ENCODE data around the gene TPMT.

TPMT gene

DNA sequence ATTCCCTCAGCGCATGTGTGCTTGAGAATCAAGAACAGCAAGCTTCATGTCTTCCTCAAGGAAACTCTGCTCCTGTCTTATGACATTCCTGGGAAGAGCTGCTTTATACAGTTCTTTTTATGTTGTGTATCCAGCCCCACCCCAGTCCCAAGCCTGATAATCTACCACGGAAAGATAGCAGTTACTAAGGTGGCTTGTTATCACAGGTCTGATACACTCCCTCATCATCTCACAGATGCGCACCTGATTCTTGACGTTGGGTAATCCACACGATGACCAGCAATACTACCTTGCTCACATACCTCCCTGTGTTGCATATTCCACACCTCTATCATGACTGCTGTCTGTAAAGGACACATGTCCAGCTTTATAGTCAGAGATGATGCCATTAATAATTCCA lies 35.6 kb downstream of the TPMT start:
- Histone ChIP-seq H3K27ac (ENCODE audit: low read depth, low read length) (no peak overlapping the region), H3K9ac (ENCODE audit: low read depth in 1 of 2, low read length in 2 of 2) (no peak overlapping the region), H3K9me3 (ENCODE audit: control insufficient read depth in 1 of 2, low read length in 2 of 2) (no peaks in the 10 kb centered on the region), H3K36me3 (ENCODE audit: control insufficient read depth in 1 of 2, insufficient read depth in 2 of 2, low read length in 2 of 2) (no peaks in the 10 kb centered on the region), H3K4me3 (ENCODE audit: low read depth in 1 of 2, low read length in 2 of 2) (no peak overlapping the region), H3K27me3 (ENCODE audit: control insufficient read depth in 1 of 2, insufficient read depth in 2 of 2, low read length in 2 of 2) (no peaks in the 10 kb centered on the region), H3K4me1 (ENCODE audit: control insufficient read depth in 1 of 2, insufficient read depth in 2 of 2, low read length in 2 of 2) (peaks cover 14 to 28% of the 10 kb centered on the region in 2 donors)

GRCh38 chr6:18118330-18118729 lies 36.5 kb downstream of the TPMT start:
- Histone ChIP-seq H3K36me3 (ENCODE audit: control insufficient read depth in 1 of 2, insufficient read depth in 2 of 2, low read length in 2 of 2) (no peaks in the 10 kb centered on the region), H3K4me1 (ENCODE audit: control insufficient read depth in 1 of 2, insufficient read depth in 2 of 2, low read length in 2 of 2) (peaks cover 14 to 28% of the 10 kb centered on the region in 2 donors), H3K9ac (ENCODE audit: low read depth in 1 of 2, low read length in 2 of 2) (no peak overlapping the region), H3K27me3 (ENCODE audit: control insufficient read depth in 1 of 2, insufficient read depth in 2 of 2, low read length in 2 of 2) (no peaks in the 10 kb centered on the region), H3K27ac (ENCODE audit: low read depth, low read length) (no peak overlapping the region), H3K4me3 (ENCODE audit: low read depth in 1 of 2, low read length in 2 of 2) (no peak overlapping the region), H3K9me3 (ENCODE audit: control insufficient read depth in 1 of 2, low read length in 2 of 2) (no peaks in the 10 kb centered on the region)

DNA sequence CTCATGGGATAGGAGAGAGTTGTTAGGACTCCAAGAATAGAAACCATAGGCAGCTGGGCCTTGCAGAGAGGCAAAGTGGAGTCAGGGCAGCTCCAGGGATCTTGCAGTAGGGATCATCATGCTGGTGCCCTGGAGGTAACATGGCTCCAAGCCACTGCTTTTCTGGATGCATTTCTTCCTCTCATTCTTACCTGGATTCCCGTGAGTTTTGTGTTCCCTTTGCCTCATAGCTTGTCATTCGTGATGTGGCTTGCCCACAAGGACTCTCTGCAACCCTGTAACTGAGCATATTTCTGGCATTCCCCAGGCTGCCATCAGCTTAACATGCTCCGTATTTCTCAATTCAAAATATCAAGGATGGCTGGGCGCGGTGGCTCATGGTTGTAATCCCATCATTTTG lies 37.7 kb downstream of the TPMT start:
- H3K4me3 ChIP-seq (ENCODE audit: low read depth in 1 of 2, low read length in 2 of 2), result no peak overlapping the region
- no peak overlapping the region for H3K27ac ChIP-seq (ENCODE audit: low read depth, low read length)
- H3K27me3 ChIP-seq (ENCODE audit: control insufficient read depth in 1 of 2, insufficient read depth in 2 of 2, low read length in 2 of 2), result no peaks in the 10 kb centered on the region
- no peaks in the 10 kb centered on the region for H3K9me3 ChIP-seq (ENCODE audit: control insufficient read depth in 1 of 2, low read length in 2 of 2)
- H3K4me1 ChIP-seq (ENCODE audit: control insufficient read depth in 1 of 2, insufficient read depth in 2 of 2, low read length in 2 of 2), result peaks cover 12 to 28% of the 10 kb centered on the region in 2 donors
- H3K9ac ChIP-seq (ENCODE audit: low read depth in 1 of 2, low read length in 2 of 2), result no peak overlapping the region
- no peaks in the 10 kb centered on the region for H3K36me3 ChIP-seq (ENCODE audit: control insufficient read depth in 1 of 2, insufficient read depth in 2 of 2, low read length in 2 of 2)

- Histone ChIP-seq H3K9me3 (ENCODE audit: control insufficient read depth in 1 of 2, low read length in 2 of 2) (no peaks in the 10 kb centered on the region), H3K4me1 (ENCODE audit: control insufficient read depth in 1 of 2, insufficient read depth in 2 of 2, low read length in 2 of 2) (peaks cover 5 to 14% of the 10 kb centered on the region in 2 donors), H3K9ac (ENCODE audit: low read depth in 1 of 2, low read length in 2 of 2) (no peak overlapping the region), H3K36me3 (ENCODE audit: control insufficient read depth in 1 of 2, insufficient read depth in 2 of 2, low read length in 2 of 2) (no peaks in the 10 kb centered on the region), H3K4me3 (ENCODE audit: low read depth in 1 of 2, low read length in 2 of 2) (no peak overlapping the region), H3K27me3 (ENCODE audit: control insufficient read depth in 1 of 2, insufficient read depth in 2 of 2, low read length in 2 of 2) (no peaks in the 10 kb centered on the region), H3K27ac (ENCODE audit: low read depth, low read length) (no peak overlapping the region)
These were observed 39.5 kb downstream of the TPMT start for GRCh38 chr6:18115356-18115755.

- no peaks in the 10 kb centered on the region for H3K27me3 ChIP-seq (ENCODE audit: control insufficient read depth in 1 of 2, insufficient read depth in 2 of 2, low read length in 2 of 2)
- no peaks in the 10 kb centered on the region for H3K36me3 ChIP-seq (ENCODE audit: control insufficient read depth in 1 of 2, insufficient read depth in 2 of 2, low read length in 2 of 2)
- peaks cover 0 to 6% of the 10 kb centered on the region in 2 donors for H3K4me1 ChIP-seq (ENCODE audit: control insufficient read depth in 1 of 2, insufficient read depth in 2 of 2, low read length in 2 of 2)
- peaks cover 5 to 7% of the 10 kb centered on the region in 2 donors for H3K9me3 ChIP-seq (ENCODE audit: control insufficient read depth in 1 of 2, low read length in 2 of 2)
- H3K9ac ChIP-seq (ENCODE audit: low read depth in 1 of 2, low read length in 2 of 2), result no peak overlapping the region
- no peak overlapping the region for H3K27ac ChIP-seq (ENCODE audit: low read depth, low read length)
- H3K4me3 ChIP-seq (ENCODE audit: low read depth in 1 of 2, low read length in 2 of 2), result no peak overlapping the region
These were observed 44.7 kb downstream of the TPMT start for GRCh38 chr6:18110162-18110561.

DNA sequence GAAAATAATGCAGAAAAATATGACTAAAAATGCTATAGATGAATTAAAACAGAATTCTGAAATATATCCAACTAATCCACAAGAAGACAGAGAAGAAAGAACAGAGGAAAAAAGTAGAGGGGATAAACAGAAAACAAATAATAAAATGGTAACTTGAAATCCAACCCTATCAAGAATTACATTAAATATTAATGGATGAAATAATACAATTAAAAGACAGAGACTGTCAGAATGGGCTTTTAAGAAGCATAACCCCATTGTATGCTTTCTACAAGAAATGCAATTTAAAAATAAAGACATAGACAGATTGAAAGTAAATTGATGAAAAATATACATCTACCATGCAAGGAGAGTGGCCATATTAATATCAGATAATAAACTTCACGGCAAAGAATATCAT lies 47.8 kb downstream of the TPMT start:
- Histone ChIP-seq H3K27me3 (ENCODE audit: control insufficient read depth in 1 of 2, insufficient read depth in 2 of 2, low read length in 2 of 2) (no peaks in the 10 kb centered on the region), H3K9me3 (ENCODE audit: control insufficient read depth in 1 of 2, low read length in 2 of 2) (peaks cover 5 to 7% of the 10 kb centered on the region in 2 donors), H3K4me3 (ENCODE audit: low read depth in 1 of 2, low read length in 2 of 2) (no peak overlapping the region), H3K9ac (ENCODE audit: low read depth in 1 of 2, low read length in 2 of 2) (no peak overlapping the region), H3K4me1 (ENCODE audit: control insufficient read depth in 1 of 2, insufficient read depth in 2 of 2, low read length in 2 of 2) (no peaks in the 10 kb centered on the region), H3K27ac (ENCODE audit: low read depth, low read length) (no peak overlapping the region), H3K36me3 (ENCODE audit: control insufficient read depth in 1 of 2, insufficient read depth in 2 of 2, low read length in 2 of 2) (no peaks in the 10 kb centered on the region)

GRCh38 chr6:18102783-18103509 lies 51.9 kb downstream of the TPMT start:
- no peak overlapping the region for H3K4me3 ChIP-seq (ENCODE audit: low read depth in 1 of 2, low read length in 2 of 2)

GRCh38 chr6:18101873-18102272 lies 53.0 kb downstream of the TPMT start:
- H3K9ac ChIP-seq (ENCODE audit: low read depth in 1 of 2, low read length in 2 of 2), result no peak overlapping the region
- no peak overlapping the region for H3K27ac ChIP-seq (ENCODE audit: low read depth, low read length)
- H3K36me3 ChIP-seq (ENCODE audit: control insufficient read depth in 1 of 2, insufficient read depth in 2 of 2, low read length in 2 of 2), result no peaks in the 10 kb centered on the region
- H3K9me3 ChIP-seq (ENCODE audit: control insufficient read depth in 1 of 2, low read length in 2 of 2), result no peaks in the 10 kb centered on the region
- no peaks in the 10 kb centered on the region for H3K27me3 ChIP-seq (ENCODE audit: control insufficient read depth in 1 of 2, insufficient read depth in 2 of 2, low read length in 2 of 2)
- no peak overlapping the region for H3K4me3 ChIP-seq (ENCODE audit: low read depth in 1 of 2, low read length in 2 of 2)
- H3K4me1 ChIP-seq (ENCODE audit: control insufficient read depth in 1 of 2, insufficient read depth in 2 of 2, low read length in 2 of 2), result no peaks in the 10 kb centered on the region

More at GRCh38 chr6:18102783-18103509, 51.9 kb downstream of the TPMT start:
- no peak overlapping the region for H3K9ac ChIP-seq (ENCODE audit: low read depth in 1 of 2, low read length in 2 of 2)
- no peaks in the 10 kb centered on the region for H3K4me1 ChIP-seq (ENCODE audit: control insufficient read depth in 1 of 2, insufficient read depth in 2 of 2, low read length in 2 of 2)
- H3K27ac ChIP-seq (ENCODE audit: low read depth, low read length), result no peak overlapping the region
- H3K27me3 ChIP-seq (ENCODE audit: control insufficient read depth in 1 of 2, insufficient read depth in 2 of 2, low read length in 2 of 2), result no peaks in the 10 kb centered on the region
- peaks cover 5 to 7% of the 10 kb centered on the region in 2 donors for H3K9me3 ChIP-seq (ENCODE audit: control insufficient read depth in 1 of 2, low read length in 2 of 2)
- H3K36me3 ChIP-seq (ENCODE audit: control insufficient read depth in 1 of 2, insufficient read depth in 2 of 2, low read length in 2 of 2), result no peaks in the 10 kb centered on the region

DNA sequence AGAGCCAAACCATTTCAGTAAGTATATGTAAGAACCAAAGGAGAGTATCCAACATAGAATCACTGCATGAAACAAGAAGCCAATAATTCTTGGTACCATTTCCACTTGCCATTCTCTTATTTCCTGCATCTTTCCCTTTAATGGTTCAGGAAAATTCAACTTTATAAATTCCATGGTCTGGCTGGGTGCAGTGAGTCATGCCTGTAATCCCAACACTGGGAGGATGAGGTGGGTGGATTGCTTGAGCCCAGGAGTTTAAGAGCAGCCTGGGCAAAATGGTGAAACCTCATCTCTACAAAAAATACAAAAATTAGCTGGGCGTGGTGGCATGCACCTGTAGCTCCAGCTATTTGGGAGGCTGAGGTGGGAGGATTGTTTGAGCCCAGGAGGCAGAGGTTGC lies 53.6 kb downstream of the TPMT start:
- no peak overlapping the region for H3K27ac ChIP-seq (ENCODE audit: low read depth, low read length)
- no peak overlapping the region for H3K9ac ChIP-seq (ENCODE audit: low read depth in 1 of 2, low read length in 2 of 2)
- no peaks in the 10 kb centered on the region for H3K36me3 ChIP-seq (ENCODE audit: control insufficient read depth in 1 of 2, insufficient read depth in 2 of 2, low read length in 2 of 2)
- no peaks in the 10 kb centered on the region for H3K27me3 ChIP-seq (ENCODE audit: control insufficient read depth in 1 of 2, insufficient read depth in 2 of 2, low read length in 2 of 2)
- no peak overlapping the region for H3K4me3 ChIP-seq (ENCODE audit: low read depth in 1 of 2, low read length in 2 of 2)
- no peaks in the 10 kb centered on the region for H3K4me1 ChIP-seq (ENCODE audit: control insufficient read depth in 1 of 2, insufficient read depth in 2 of 2, low read length in 2 of 2)
- no peaks in the 10 kb centered on the region for H3K9me3 ChIP-seq (ENCODE audit: control insufficient read depth in 1 of 2, low read length in 2 of 2)

- Histone ChIP-seq H3K27ac (ENCODE audit: low read depth, low read length) (no peak overlapping the region), H3K4me3 (ENCODE audit: low read depth in 1 of 2, low read length in 2 of 2) (no peak overlapping the region), H3K4me1 (ENCODE audit: control insufficient read depth in 1 of 2, insufficient read depth in 2 of 2, low read length in 2 of 2) (no peaks in the 10 kb centered on the region), H3K9me3 (ENCODE audit: control insufficient read depth in 1 of 2, low read length in 2 of 2) (no peaks in the 10 kb centered on the region), H3K36me3 (ENCODE audit: control insufficient read depth in 1 of 2, insufficient read depth in 2 of 2, low read length in 2 of 2) (no peaks in the 10 kb centered on the region), H3K9ac (ENCODE audit: low read depth in 1 of 2, low read length in 2 of 2) (no peak overlapping the region), H3K27me3 (ENCODE audit: control insufficient read depth in 1 of 2, insufficient read depth in 2 of 2, low read length in 2 of 2) (no peaks in the 10 kb centered on the region)
These were observed 54.6 kb downstream of the TPMT start for GRCh38 chr6:18100296-18100695.
